COLO668 (cell line): ENCODE data around the gene TCHH.

Source experiments
- DNase-seq: peaks from one replicate; lab custom pipeline; 2025; ENCODE audit not compliant: unreplicated experiment; lab: John Stamatoyannopoulos, UW

TCHH gene

GRCh38 chr1:152072311-152072710, 42.9 kb downstream of the TCHH start:
- no peak for DNase-seq

GRCh38 chr1:152071123-152071522, 44.1 kb downstream of the TCHH start:
- DNase-seq = no peak

GRCh38 chr1:152067929-152068328, 47.3 kb downstream of the TCHH start:
- no peak for DNase-seq

- DNase-seq = no peak
These were observed 48.1 kb downstream of the TCHH start for GRCh38 chr1:152067150-152067549.

GRCh38 chr1:152061952-152062351, 53.3 kb downstream of the TCHH start:
- DNase-seq = no peak
